Activated CD8-positive, alpha-beta memory T cell treated with anti-CD3 and anti-CD28 coated beads for 48 hours (primary cell): ENCODE results near the gene WDR49.
"Not testable (repeated sequence)": the region's sequence is repeated elsewhere in the genome, so short reads cannot be mapped to it uniquely, and the experiment has no call there.

Experiments
- DNase-seq, 3 experiments: peaks; one replicate each; pipeline ENCODE4 v3.0.0-alpha.2; 2020; ENCODE audit warnings: low read depth in 2 of 3, low spot score in 2 of 3

Gene WDR49

GRCh38 chr3:167615030-167615429, 38.7 kb downstream of the WDR49 start:
- no peak for DNase-seq

- DNase-seq, result not testable (repeated sequence)
Measured at GRCh38 chr3:167614196-167614595, 39.5 kb downstream of the WDR49 start.

- DNase-seq, result no peak
Measured at GRCh38 chr3:167611718-167612117, 42.0 kb downstream of the WDR49 start.

- DNase-seq, result no peak
Measured at GRCh38 chr3:167609156-167609555, 44.6 kb downstream of the WDR49 start.

DNA sequence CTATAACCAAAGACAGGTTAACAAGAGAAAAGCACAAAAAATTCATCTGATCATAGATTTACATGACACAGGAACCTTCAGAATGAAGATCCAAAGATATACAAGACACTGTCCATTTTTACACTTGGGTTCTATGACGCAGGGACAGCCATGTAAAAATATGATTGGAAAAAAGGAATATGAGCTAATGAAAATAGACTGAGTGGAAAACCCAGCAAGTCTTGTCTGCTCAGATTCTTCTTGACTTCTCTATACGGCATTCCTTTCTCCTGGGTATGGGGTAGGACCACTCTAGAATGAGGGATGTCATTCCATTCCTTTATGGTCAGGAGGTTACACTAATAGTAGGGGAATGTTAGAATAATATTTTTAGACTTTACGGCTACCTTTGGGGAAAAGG, 46.9 kb downstream of the WDR49 start:
- no peak for DNase-seq

DNA sequence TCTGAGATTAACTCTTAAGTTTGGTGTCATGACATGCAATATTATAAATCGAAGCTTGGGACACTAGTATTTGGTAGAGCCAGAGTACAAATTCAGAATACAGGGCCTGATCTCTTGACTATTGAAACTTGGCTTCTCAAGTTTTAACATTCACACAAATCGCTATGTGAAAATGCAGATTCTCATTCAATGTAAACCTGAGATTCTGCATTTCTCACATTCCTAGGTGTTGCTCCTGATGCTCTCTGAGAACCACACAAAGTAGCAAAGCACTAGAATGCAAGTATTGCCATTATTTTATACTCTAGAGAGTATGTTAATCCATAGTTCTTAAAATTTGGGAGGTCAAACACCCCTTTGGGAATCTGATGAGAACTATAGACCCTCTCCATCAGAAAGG, 47.9 kb downstream of the WDR49 start:
- DNase-seq, result no peak

- DNase-seq, result no peak
Measured at GRCh38 chr3:167602041-167602440, 51.7 kb downstream of the WDR49 start.

DNA sequence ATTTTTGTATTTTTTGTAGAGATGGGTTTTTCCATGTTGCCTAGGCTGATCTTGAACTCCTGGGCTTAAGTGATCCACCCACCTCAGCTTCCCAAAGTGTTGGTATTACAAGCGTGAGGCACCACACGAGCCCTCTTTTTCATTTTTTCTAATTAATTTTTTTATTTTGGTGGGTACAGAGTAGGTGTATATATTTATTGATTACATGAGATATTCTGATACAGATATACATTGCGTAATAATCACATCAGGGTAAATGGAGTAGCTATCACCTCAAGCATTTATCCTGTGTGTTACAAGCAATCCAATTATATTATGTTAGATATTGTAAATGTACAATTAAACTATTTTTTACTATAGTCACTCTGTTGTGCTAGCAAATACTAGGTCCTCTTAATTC, 66.1 kb downstream of the WDR49 start:
- no peak for DNase-seq

- DNase-seq, result no peak
Measured at GRCh38 chr3:167575000-167575600, 78.6 kb downstream of the WDR49 start.

DNA sequence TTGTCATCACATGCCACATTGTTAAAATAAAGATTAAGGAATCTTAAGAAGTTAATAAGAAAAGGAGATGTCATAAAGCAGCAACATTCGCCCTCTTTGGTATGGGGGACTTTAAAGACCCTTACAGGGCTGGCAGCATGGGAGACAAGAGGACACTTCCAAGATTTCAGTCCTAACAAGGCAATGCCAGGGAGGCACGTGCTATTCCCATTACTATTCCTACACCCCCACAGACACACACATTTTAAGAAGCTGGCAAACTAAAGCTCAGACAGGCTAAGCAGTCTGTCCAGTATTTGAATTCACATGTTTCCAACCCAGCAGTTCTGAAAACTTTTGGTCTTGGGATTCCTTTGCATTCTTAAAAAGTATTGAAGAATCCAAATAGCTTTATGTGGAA, 80.8 kb downstream of the WDR49 start:
- no peak for DNase-seq

DNA sequence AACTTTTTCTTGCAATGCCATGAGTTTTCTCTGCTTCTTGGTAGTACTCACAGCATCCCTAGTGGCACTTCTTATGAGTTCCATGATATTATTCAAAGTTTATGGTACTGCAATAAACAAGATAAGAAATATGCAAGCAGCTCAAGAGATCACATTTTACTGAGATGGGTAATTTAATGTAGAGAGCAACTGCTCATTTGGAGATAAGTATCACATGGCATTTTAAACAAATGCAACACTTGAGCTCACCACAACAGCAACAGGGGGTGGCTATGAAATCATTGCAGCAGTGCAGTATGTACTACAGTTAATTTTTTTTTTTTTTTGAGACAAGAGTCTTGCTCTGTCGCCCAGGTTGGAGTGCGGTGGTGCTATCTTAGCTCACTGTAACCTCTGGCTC, 85.1 kb downstream of the WDR49 start:
- no peak for DNase-seq

DNA sequence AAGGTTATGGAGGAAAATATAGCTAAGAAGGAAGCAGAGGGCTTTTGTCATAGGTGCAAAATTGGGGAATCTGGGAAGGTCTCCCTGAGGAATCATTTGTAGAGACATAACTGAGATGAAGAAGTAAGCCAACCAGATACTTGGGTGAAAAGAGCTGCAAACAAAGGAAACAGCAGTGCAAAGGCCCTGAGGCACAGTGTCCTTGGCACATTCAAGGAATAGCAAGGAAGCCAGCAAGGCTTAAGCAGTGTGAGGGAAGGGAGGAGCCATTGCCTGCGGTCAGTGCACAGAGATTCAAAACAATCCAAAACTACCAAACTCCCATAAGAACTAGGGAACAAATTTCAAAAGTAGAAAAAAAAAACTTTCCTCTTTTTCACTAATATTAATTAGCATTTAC, 88.3 kb downstream of the WDR49 start:
- no peak for DNase-seq

DNA sequence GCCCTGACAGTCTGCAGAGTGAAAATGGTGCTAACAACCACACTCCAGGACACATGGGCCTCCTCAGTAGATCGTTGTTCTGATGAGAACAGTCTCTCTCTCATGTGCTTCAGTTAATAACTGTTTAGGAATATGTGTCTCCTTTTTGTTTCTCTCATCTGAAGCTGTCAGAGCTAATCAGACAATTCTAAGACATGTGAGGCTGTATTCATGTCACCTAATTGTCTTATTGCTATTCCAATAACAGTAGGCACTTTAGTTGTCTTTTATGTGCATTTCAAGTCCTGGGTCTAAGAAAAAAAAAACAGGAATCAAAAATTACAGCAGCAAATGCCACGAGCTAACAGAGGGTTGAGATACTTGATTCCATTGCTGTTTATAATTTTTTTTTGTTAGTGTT, 89.1 kb downstream of the WDR49 start:
- DNase-seq, result no peak

GRCh38 chr3:167559924-167560323, 93.8 kb downstream of the WDR49 start:
- no peak for DNase-seq

DNA sequence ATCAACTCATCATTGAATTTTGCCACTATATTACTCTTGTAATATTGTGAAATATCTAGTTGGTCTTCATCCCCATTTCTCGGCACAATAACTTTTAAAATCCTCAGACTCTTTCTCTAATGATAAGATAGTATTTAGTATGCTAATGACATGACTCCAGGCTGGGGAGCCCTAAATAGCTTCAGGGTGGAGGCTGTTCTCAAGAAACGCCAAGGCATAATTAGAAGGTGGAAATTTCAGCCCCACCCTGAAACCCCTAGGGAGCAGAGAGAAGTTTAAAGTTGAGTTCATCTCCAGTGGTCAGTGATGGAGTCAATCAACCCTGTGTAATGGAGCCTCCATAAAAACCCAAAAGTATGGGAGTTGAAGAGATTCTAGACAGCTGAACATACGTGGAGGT, 98.8 kb downstream of the WDR49 start:
- DNase-seq, result no peak

- DNase-seq, result no peak
Measured at GRCh38 chr3:167538081-167538480, 115.7 kb downstream of the WDR49 start.

- no peak for DNase-seq
Measured at GRCh38 chr3:167521006-167521355, 132.8 kb downstream of the WDR49 start.

- DNase-seq, result no peak
Measured at GRCh38 chr3:167520266-167521005, 133.3 kb downstream of the WDR49 start.

GRCh38 chr3:167507954-167508353, 145.8 kb downstream of the WDR49 start:
- no peak for DNase-seq

- no peak for DNase-seq
Measured at GRCh38 chr3:167502401-167502800, 151.3 kb downstream of the WDR49 start.

GRCh38 chr3:167501941-167502340, 151.8 kb downstream of the WDR49 start:
- no peak for DNase-seq

GRCh38 chr3:167497903-167498302, 155.8 kb downstream of the WDR49 start:
- DNase-seq, result no peak

DNA sequence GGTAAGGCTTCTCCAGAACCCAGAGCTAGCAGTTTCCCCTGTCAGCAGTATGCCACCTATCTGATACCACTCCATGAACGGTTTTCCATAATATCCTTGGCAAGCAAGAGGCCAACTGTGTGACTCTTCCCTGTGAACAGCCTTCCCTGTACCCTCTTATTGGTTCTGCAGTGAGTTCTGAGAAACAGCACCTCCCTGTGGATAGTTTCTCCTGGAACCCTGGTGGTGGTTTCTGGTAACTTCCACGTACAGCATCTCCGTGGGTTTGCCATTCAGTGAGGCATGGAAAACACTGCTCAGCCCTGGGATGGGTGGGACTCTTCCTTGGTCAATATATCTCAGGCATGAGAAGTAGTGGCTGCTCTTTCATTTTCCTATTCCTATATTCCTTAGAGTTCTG, 160.5 kb downstream of the WDR49 start:
- no peak for DNase-seq
